ENCODE measurements around the gene PPIF.
A peak's percentile ranks its signal among the peaks of the same experiment; 100 is the strongest.
"Not testable (repeated sequence)": the region's sequence is repeated elsewhere in the genome, so short reads cannot be mapped to it uniquely, and the experiment has no call there.

The PPIF gene

GRCh38 chr10:79331709-79332108 is 15.6 kb upstream of the PPIF start:
- DNase-seq (ENCODE audit: low read depth), result peak; percentile 80

GRCh38 chr10:79332610-79333315 is 14.5 kb upstream of the PPIF start:
- not testable (repeated sequence) for DNase-seq (ENCODE audit: low read depth)

GRCh38 chr10:79333513-79333912 is 13.8 kb upstream of the PPIF start:
- no peak for DNase-seq (ENCODE audit: low read depth)

GRCh38 chr10:79334573-79334972 is 12.7 kb upstream of the PPIF start:
- DNase-seq (ENCODE audit: low read depth), result no peak

- DNase-seq (ENCODE audit: low read depth), result no peak
These were observed 12.2 kb upstream of the PPIF start for GRCh38 chr10:79335094-79335469.

GRCh38 chr10:79335470-79336235 is 11.6 kb upstream of the PPIF start:
- DNase-seq (ENCODE audit: low read depth), result no peak

- no peak for DNase-seq (ENCODE audit: low read depth)
These were observed 11.0 kb upstream of the PPIF start for GRCh38 chr10:79336276-79336675.

- no peak for DNase-seq (ENCODE audit: low read depth)
These were observed 10.5 kb upstream of the PPIF start for GRCh38 chr10:79336739-79337138.

GRCh38 chr10:79337783-79338469 is 9.3 kb upstream of the PPIF start:
- DNase-seq (ENCODE audit: low read depth), result not testable (repeated sequence)

- DNase-seq (ENCODE audit: low read depth), result no peak
These were observed 8.0 kb upstream of the PPIF start for GRCh38 chr10:79339266-79339665.

GRCh38 chr10:79340646-79341244 is 6.5 kb upstream of the PPIF start:
- DNase-seq (ENCODE audit: low read depth), result no peak

GRCh38 chr10:79342295-79342761 is 4.9 kb upstream of the PPIF start:
- DNase-seq (ENCODE audit: low read depth), result no peak

- DNase-seq (ENCODE audit: low read depth), result no peak
These were observed 4.3 kb upstream of the PPIF start for GRCh38 chr10:79342811-79343561.

GRCh38 chr10:79344502-79345195 is 2.6 kb upstream of the PPIF start:
- no peak for DNase-seq (ENCODE audit: low read depth)

GRCh38 chr10:79345241-79346011 is 1.8 kb upstream of the PPIF start:
- no peak for DNase-seq (ENCODE audit: low read depth)

- no peak for DNase-seq (ENCODE audit: low read depth)
These were observed 1.3 kb upstream of the PPIF start for GRCh38 chr10:79346012-79346340.

GRCh38 chr10:79346388-79347225 is 662 bp upstream of the PPIF start:
- DNase-seq (ENCODE audit: low read depth), result no peak

GRCh38 chr10:79347894-79348639 is 798 bp downstream of the PPIF start:
- no peak for DNase-seq (ENCODE audit: low read depth)

GRCh38 chr10:79348640-79348988 is 1.3 kb downstream of the PPIF start:
- no peak for DNase-seq (ENCODE audit: low read depth)

All from non-pigmented ciliary epithelial cell (primary cell).